ENCODE measurements around the gene FCHSD2.

DNA sequence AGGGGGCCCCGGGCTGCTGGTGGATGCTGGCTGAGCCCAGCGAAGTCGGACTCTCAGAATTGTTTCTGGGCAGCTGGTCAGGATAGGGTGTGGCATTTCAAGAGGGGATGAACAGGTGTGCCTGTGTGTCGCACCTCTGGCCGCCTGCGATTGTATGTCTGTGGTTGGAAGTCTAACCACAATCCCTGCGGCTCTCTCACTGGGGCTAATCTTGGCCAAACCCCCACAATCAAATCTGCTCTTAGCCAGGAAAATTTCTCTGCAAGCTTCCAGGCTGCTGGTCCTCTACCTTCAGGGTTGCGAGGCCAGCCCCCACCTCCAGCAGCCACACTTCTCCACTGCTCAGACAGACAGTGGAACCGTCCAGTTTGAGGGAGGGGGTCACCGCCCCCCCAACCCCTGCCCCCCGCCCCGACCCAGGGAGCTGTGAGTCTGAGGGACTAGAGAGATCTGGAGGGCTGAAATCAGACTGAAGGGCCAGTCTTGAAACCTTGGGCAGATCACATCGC is 327.0 kb downstream of the FCHSD2 start:
- TF ChIP-seq, protein P1, sequence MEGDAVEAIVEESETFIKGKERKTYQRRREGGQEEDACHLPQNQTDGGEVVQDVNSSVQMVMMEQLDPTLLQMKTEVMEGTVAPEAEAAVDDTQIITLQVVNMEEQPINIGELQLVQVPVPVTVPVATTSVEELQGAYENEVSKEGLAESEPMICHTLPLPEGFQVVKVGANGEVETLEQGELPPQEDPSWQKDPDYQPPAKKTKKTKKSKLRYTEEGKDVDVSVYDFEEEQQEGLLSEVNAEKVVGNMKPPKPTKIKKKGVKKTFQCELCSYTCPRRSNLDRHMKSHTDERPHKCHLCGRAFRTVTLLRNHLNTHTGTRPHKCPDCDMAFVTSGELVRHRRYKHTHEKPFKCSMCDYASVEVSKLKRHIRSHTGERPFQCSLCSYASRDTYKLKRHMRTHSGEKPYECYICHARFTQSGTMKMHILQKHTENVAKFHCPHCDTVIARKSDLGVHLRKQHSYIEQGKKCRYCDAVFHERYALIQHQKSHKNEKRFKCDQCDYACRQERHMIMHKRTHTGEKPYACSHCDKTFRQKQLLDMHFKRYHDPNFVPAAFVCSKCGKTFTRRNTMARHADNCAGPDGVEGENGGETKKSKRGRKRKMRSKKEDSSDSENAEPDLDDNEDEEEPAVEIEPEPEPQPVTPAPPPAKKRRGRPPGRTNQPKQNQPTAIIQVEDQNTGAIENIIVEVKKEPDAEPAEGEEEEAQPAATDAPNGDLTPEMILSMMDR (IDR thresholded peaks at IDR 0.05) = no peak
- TF ChIP-seq POLR2A (IDR thresholded peaks at IDR 0.05) = no peak

Measured in lower leg skin (tissue), 3 donors.